Endothelial cell of umbilical vein (primary cell): ENCODE results near the gene BLNK. TPM values are rescaled to one million over a fixed set of nuclear protein-coding genes. Genes with fewer than 3 reads are reported as not detected.

Experiments
- BruUV-seq: library from RNA; stranded (reverse); fragments of 400-500 nt; replicated peaks from 2 replicates; lab custom pipeline; 2021; lab: Mats Ljungman, UMichigan
- CTCF ChIA-PET: fragments of 300-600, 350-600 bp; sonication (Branson Sonifier 250); formaldehyde crosslinking; loops from one replicate; lab custom pipeline; 2021; ENCODE audit warnings: antibody characterized with exemption, inconsistent platforms; lab: Charles Lee
- POLR2A ChIA-PET: fragments of 300-600, 350-600 bp; sonication (Branson Sonifier 250); formaldehyde crosslinking; loops from one replicate; lab custom pipeline; 2021; ENCODE audit warnings: antibody characterized with exemption, inconsistent platforms; lab: Charles Lee
- DNase-seq: peaks from one replicate; pipeline ENCODE4 v3.0.0-alpha.2; 2011; ENCODE audit warnings: low read depth, low spot score
- FAIRE-seq: peaks from 2 replicates; lab custom pipeline; 2011; peaks lifted over from hg19 to GRCh38; lab: Jason Lieb, UNC
- H2AFZ ChIP-seq: 2 replicates; pipeline ENCODE4 v1.6.0; 2012; ENCODE audit warnings: low read depth, low read length, control low read depth, inconsistent platforms
- H3K27ac ChIP-seq: 2 replicates; pipeline ENCODE4 v1.5.1; 2011; ENCODE audit warnings: low read depth, mild to moderate bottlenecking, control low read depth, low read length, moderate library complexity; ENCODE audit not compliant: insufficient read depth
- H3K27me3 ChIP-seq, 2 experiments: 2 replicates each; pipeline versions ENCODE4 v1.6.0 to v1.6.1; 2011; ENCODE audit warnings: low read length in 2 of 2, mixed read lengths in 1 of 2; ENCODE audit not compliant: control insufficient read depth in 2 of 2, insufficient read depth in 2 of 2
- H3K36me3 ChIP-seq, 2 experiments: 2 replicates in 1 of 2; 3 replicates in 1 of 2; pipeline ENCODE4 v1.5.1; 2011; ENCODE audit warnings: low read length in 2 of 2, mild to moderate bottlenecking in 1 of 2, moderate library complexity in 1 of 2; ENCODE audit not compliant: control insufficient read depth in 2 of 2, insufficient read depth in 2 of 2; ENCODE audit errors: extremely low read depth in 1 of 2
- H3K4me1 ChIP-seq: 3 replicates; pipeline ENCODE4 v1.5.1; 2011; ENCODE audit warnings: mild to moderate bottlenecking, low read length; ENCODE audit not compliant: control insufficient read depth, insufficient read depth; ENCODE audit errors: extremely low read depth
- H3K4me2 ChIP-seq: 2 replicates; pipeline ENCODE4 v1.6.1; 2011; ENCODE audit warnings: low read length, control low read depth, mixed read lengths; ENCODE audit not compliant: insufficient read depth
- H3K4me3 ChIP-seq, 3 experiments: fragments of 200-600 bp in 1 of 3; sonication (generic), shearing (Covaris generic) in 1 of 3; replicated peaks in 1 of 3; 2 replicates each; pipeline ENCODE4 v1.5.1; 2011 to 2016; ENCODE audit warnings: control low read depth in 3 of 3, low read length in 3 of 3, mild to moderate bottlenecking in 2 of 3, inconsistent platforms in 1 of 3, low read depth in 1 of 3, moderate library complexity in 1 of 3; ENCODE audit not compliant: insufficient read depth in 1 of 3
- H3K79me2 ChIP-seq: 2 replicates; pipeline ENCODE4 v1.6.0; 2012; ENCODE audit warnings: low read length, inconsistent platforms; ENCODE audit not compliant: control insufficient read depth, insufficient read depth
- H3K9ac ChIP-seq: replicated peaks from 2 replicates; pipeline ENCODE3; 2011; ENCODE audit warnings: low read length, control low read depth; ENCODE audit not compliant: insufficient read depth; ENCODE audit errors: extremely low read depth
- H3K9me1 ChIP-seq: replicated peaks from 3 replicates; pipeline ENCODE4 v1.6.0; 2011; ENCODE audit warnings: mild to moderate bottlenecking, low read length; ENCODE audit not compliant: control insufficient read depth, insufficient read depth; ENCODE audit errors: extremely low read depth
- H3K9me3 ChIP-seq: replicated peaks from 2 replicates; pipeline ENCODE4 v1.5.1; 2012; ENCODE audit warnings: low read length, inconsistent platforms; ENCODE audit not compliant: control insufficient read depth, insufficient read depth
- H4K20me1 ChIP-seq: replicated peaks from 2 replicates; pipeline ENCODE3; 2011; ENCODE audit warnings: mild to moderate bottlenecking, low read length; ENCODE audit not compliant: control insufficient read depth, insufficient read depth; ENCODE audit errors: extremely low read depth
- EZH2 ChIP-seq: IDR thresholded peaks from 2 replicates; pipeline ENCODE4 v1.6.1; 2012; ENCODE audit warnings: borderline replicate concordance, low read depth, mild to moderate bottlenecking, moderate library complexity, low read length, inconsistent platforms; ENCODE audit not compliant: severe bottlenecking
- FOS ChIP-seq: IDR thresholded peaks from 2 replicates; pipeline ENCODE4 v1.6.1; 2011; ENCODE audit warnings: mild to moderate bottlenecking, low read length, moderate library complexity, borderline replicate concordance; ENCODE audit not compliant: insufficient read depth
- GATA2 ChIP-seq: IDR thresholded peaks from 2 replicates; pipeline ENCODE4 v1.7.0; 2011; ENCODE audit warnings: low read depth, mild to moderate bottlenecking, moderate library complexity, mixed read lengths, low read length; ENCODE audit not compliant: insufficient read length, insufficient read depth
- JUN ChIP-seq: IDR thresholded peaks from 2 replicates; pipeline ENCODE4 v1.6.1; 2011; ENCODE audit warnings: borderline replicate concordance, low read depth; ENCODE audit not compliant: insufficient read length, insufficient read depth
- dilution Hi-C: fragments of 300-500 bp; cut with MboI; formaldehyde crosslinking; loops from one replicate; pipeline ENCODE4 v1.15.0; 2019; ENCODE audit warnings: low sequenced_read_pairs; ENCODE audit not compliant: extremely low pct_ligation_motif_present
- intact Hi-C: fragments of 100-400 bp; cut with micrococcal nuclease; formaldehyde crosslinking; loops from one replicate; pipeline ENCODE4 v1.10.0; 2022
- polyA plus RNA-seq, 4 experiments: library from polyadenylated mRNA; depleted of rRNA in 3 of 4; stranded (reverse) in 3 of 4; unstranded in 1 of 4; fragments of >200 nt; gene quantifications; 2 replicates each; pipeline versions ENCODE4 v1.2.1 to v1.2.3, GENCODE V29; 2011 to 2012; ENCODE audit warnings: missing spikeins in 1 of 4
- total RNA-seq: library from RNA; stranded (reverse); gene quantifications from 2 replicates; pipeline ENCODE4 v1.2.3, GENCODE V29; 2021
- TF ChIP-seq, protein P1 (sequence below), 2 donors: IDR thresholded peaks; 1 replicate in 1 of 2; 2 replicates in 1 of 2; pipeline ENCODE4 v1.5.1; 2011; ENCODE audit warnings: low read length in 2 of 2, mild to moderate bottlenecking in 2 of 2, moderate library complexity in 2 of 2, control low read depth in 1 of 2, inconsistent platforms in 1 of 2, low read depth in 1 of 2; ENCODE audit not compliant: insufficient read depth in 1 of 2; ENCODE audit errors: extremely low read depth in 1 of 2

The BLNK gene
- total and polyA plus RNA-seq, 2 donors (not counting 3 experiments of a cell fraction or from before 2014, with no cell fraction given), result not detected

GRCh38 chr10:96289218-96289910 is 18.0 kb upstream of the BLNK start:
- Histone ChIP-seq H3K4me3 (no peak overlapping the region), H3K27me3 (peaks cover 6 to 19% of the 10 kb centered on the region in 2 experiments), H2AFZ (no peak overlapping the region), H3K4me2 (no peak overlapping the region), H4K20me1 (no peaks in the 10 kb centered on the region), H3K79me2 (no peaks in the 10 kb centered on the region), H3K9me1 (no peaks in the 10 kb centered on the region), H3K4me1 (no peaks in the 10 kb centered on the region), H3K36me3 (no peaks in the 10 kb centered on the region), H3K27ac (no peak overlapping the region), H3K9ac (no peak overlapping the region), H3K9me3 (no peaks in the 10 kb centered on the region)
- ChIA-PET POLR2A (no interaction called here), CTCF (no interaction called here)
- intact Hi-C loops, result no loop called here
- no peak for FAIRE-seq
- dilution Hi-C loops, result no loop called here
- no peak for DNase-seq
- TF ChIP-seq FOS, result no peak
- TF ChIP-seq JUN, result no peak
- no peak for TF ChIP-seq EZH2
- TF ChIP-seq, protein P1, sequence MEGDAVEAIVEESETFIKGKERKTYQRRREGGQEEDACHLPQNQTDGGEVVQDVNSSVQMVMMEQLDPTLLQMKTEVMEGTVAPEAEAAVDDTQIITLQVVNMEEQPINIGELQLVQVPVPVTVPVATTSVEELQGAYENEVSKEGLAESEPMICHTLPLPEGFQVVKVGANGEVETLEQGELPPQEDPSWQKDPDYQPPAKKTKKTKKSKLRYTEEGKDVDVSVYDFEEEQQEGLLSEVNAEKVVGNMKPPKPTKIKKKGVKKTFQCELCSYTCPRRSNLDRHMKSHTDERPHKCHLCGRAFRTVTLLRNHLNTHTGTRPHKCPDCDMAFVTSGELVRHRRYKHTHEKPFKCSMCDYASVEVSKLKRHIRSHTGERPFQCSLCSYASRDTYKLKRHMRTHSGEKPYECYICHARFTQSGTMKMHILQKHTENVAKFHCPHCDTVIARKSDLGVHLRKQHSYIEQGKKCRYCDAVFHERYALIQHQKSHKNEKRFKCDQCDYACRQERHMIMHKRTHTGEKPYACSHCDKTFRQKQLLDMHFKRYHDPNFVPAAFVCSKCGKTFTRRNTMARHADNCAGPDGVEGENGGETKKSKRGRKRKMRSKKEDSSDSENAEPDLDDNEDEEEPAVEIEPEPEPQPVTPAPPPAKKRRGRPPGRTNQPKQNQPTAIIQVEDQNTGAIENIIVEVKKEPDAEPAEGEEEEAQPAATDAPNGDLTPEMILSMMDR (IDR thresholded peaks at IDR 0.05; ENCODE audit: extremely low read depth in 1 of 2, insufficient read depth in 1 of 2, low read depth in 1 of 2, low read length in 2 of 2), result no peak
- TF ChIP-seq GATA2, result no peak
- no TSS peak for BruUV-seq
